Right renal pelvis (tissue), 4 donors: ENCODE measurements around the gene SLC12A8. TPM values are rescaled to one million over a fixed set of nuclear protein-coding genes. Genes with fewer than 3 reads are reported as not detected.

Experiments used
- DNase-seq, 4 donors: peaks; one replicate each; pipeline ENCODE4 v3.0.0-alpha.2; 2013; ENCODE audit warnings: low read depth in 4 of 4, low spot score in 3 of 4, missing footprints in 1 of 4
- polyA plus RNA-seq, 4 donors: library from polyadenylated mRNA; unstranded; fragments of 120-200 nt; gene quantifications; one replicate each; pipeline ENCODE4 v1.2.1, GENCODE V29; 2013; ENCODE audit not compliant: insufficient read length in 4 of 4

The SLC12A8 gene
- polyA plus RNA-seq, 4 donors: 5.6 to 6.9 (median 6.1) TPM

- DNase-seq: no peak
These were observed 151.4 kb downstream of the SLC12A8 start for GRCh38 chr3:125061170-125061569.

GRCh38 chr3:125059488-125060245 is 152.9 kb downstream of the SLC12A8 start:
- DNase-seq: no peak

- DNase-seq: no peak
These were observed 153.6 kb downstream of the SLC12A8 start for GRCh38 chr3:125058959-125059358.

GRCh38 chr3:125058529-125058928 is 154.0 kb downstream of the SLC12A8 start:
- DNase-seq: no peak

- no peak for DNase-seq
These were observed 155.2 kb downstream of the SLC12A8 start for GRCh38 chr3:125057186-125057850.

GRCh38 chr3:125055913-125056745 is 156.4 kb downstream of the SLC12A8 start, which contains the start of gene HEG1:
TSS of gene HEG1 (minus strand) at chr3:125055997. CDS start at chr3:125055890, 107 bp downstream.
- no peak for DNase-seq

GRCh38 chr3:125055331-125055912 is 157.1 kb downstream of the SLC12A8 start:
- DNase-seq: no peak

GRCh38 chr3:125054449-125055329 is 157.9 kb downstream of the SLC12A8 start:
- no peak for DNase-seq

- no peak for DNase-seq
These were observed 158.5 kb downstream of the SLC12A8 start for GRCh38 chr3:125054062-125054448.

- DNase-seq: no peak
These were observed 159.2 kb downstream of the SLC12A8 start for GRCh38 chr3:125053304-125053699.

- DNase-seq: no peak
These were observed 159.8 kb downstream of the SLC12A8 start for GRCh38 chr3:125052624-125053303.

- DNase-seq: no peak
These were observed 160.6 kb downstream of the SLC12A8 start for GRCh38 chr3:125051715-125052581.

- DNase-seq: no peak
These were observed 161.3 kb downstream of the SLC12A8 start for GRCh38 chr3:125051205-125051604.

GRCh38 chr3:125050488-125051090 is 162.0 kb downstream of the SLC12A8 start:
- DNase-seq: no peak

- no peak for DNase-seq
These were observed 164.3 kb downstream of the SLC12A8 start for GRCh38 chr3:125048282-125048681.

GRCh38 chr3:125045965-125046364 is 166.6 kb downstream of the SLC12A8 start:
- no peak for DNase-seq

GRCh38 chr3:125045194-125045593 is 167.4 kb downstream of the SLC12A8 start:
- no peak for DNase-seq

- DNase-seq: no peak
These were observed 168.9 kb downstream of the SLC12A8 start for GRCh38 chr3:125043599-125044151.
